LoVo (cell line): ENCODE data around the gene SOCS1.

ENCODE experiments used
- DNase-seq: peaks from one replicate; pipeline ENCODE4 v3.0.0-alpha.2; 2016; ENCODE audit warnings: low spot score

SOCS1 gene

DNA sequence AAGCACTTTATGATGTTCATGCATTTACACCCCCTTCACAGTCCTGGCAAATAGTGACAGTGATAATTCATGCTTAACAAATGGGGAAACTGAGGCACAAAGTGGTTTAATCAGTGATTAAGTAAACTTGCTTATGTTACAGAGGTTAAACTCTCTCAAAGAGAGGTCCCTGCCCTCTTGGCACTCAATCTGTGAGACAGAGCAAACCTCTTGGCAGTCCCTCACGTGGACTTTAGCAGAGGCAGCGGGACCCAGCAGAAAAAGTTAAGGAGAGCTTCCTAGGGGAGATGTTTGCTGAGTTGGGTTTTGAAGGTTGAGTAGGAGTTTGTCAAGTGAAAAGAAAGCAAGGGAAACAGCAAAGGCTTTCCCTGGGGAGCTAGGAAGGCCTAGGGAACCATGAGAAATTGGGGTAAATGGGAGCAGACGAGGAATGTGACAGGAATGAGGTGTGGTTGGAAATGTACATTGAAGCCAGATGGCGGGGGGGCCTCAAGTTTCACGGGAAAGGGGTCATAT, 10.7 kb downstream of the SOCS1 start:
- no peak for DNase-seq

DNA sequence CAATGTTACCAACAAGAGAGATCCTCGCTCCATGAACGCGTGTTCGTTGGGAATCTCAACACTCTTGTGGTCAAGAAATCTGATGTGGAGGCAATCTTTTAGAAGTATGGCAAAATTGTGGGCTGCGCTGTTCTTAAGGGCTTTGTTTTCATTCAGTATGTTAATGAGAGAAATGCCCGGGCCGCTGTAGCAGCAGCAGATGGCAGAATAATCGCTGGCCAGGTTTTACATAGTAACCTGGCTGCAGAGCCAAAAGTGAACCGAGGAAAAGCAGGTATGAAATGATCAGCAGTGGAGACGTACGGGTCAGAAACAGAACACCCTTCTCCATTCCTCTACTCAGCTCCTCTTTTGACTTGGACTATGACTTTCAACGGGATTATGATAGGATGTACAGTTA, 13.3 kb downstream of the SOCS1 start:
- DNase-seq: no peak

DNA sequence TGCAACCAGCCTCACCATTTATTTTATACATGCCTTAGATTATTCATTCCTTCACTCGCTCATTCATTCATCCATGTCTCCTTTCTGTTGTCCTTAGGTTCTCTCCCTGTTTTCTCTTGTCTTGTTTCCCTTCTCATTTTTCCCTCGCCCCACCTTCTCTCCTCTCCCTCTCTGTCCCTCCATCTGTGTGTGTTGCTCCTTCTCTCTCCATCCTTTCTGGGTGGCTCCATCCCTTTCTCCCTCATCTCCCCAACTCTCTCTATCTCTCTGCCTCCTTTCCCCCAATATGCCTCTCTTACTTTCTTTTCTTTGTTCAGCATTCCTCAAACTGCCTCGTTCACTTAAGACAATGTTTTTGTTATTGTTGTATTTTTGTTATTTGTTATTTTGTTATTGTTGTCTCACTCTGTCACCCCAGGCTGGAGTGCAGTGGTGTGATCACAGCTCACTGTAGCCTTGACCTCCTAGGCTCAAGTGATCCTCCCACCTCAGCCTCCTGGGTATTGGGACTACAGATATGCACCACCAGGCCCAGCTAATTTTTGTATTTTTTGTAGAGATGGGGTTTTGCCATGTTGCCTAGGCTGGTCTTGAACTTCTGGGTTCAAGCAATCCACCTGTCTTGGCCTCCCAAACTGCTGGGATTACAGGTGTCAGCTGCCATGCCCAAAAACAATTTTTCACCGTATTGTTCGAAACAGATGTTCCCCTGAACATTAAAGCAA, 14.4 kb downstream of the SOCS1 start:
- DNase-seq: no peak

DNA sequence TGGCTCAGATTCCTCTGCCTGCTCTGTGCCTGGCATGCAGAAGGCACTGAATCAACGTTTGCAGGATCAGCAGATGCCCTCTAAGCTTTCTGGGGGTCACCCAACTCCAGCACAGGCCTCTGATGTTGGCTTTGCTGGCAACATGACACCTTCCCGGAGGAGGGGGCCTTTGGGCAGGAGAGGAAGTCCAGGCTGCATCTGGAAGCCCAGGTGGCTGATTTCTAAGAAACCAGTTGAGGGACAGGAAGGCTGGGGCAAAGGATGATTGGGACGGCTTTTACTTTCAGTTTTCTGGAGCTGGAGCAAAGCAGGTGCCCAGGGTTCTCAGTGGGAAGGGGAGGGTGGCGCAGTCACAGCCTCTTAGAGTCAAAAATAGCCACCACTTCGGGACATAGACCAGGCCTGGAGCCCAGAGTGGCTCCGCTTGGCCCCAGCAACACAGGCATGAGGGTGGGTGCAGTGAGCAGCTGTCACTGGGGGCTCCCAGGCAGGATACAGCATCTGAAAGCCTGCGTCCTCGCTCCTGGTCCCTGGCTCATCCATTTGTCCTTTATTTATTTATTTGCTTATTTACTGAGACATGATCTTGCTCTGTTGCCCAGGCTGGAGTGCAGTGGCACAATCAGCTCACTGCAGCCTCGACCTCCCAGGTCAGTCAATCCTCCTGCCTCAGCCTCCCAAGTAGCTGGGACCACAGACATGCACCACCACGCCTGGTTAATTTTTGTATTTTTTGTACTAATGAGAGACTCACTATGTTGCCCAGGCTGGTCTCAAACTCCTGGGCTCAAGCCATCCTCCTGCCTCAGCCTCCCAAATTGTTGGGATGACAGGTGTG, 15.1 kb downstream of the SOCS1 start:
- DNase-seq: no peak

DNA sequence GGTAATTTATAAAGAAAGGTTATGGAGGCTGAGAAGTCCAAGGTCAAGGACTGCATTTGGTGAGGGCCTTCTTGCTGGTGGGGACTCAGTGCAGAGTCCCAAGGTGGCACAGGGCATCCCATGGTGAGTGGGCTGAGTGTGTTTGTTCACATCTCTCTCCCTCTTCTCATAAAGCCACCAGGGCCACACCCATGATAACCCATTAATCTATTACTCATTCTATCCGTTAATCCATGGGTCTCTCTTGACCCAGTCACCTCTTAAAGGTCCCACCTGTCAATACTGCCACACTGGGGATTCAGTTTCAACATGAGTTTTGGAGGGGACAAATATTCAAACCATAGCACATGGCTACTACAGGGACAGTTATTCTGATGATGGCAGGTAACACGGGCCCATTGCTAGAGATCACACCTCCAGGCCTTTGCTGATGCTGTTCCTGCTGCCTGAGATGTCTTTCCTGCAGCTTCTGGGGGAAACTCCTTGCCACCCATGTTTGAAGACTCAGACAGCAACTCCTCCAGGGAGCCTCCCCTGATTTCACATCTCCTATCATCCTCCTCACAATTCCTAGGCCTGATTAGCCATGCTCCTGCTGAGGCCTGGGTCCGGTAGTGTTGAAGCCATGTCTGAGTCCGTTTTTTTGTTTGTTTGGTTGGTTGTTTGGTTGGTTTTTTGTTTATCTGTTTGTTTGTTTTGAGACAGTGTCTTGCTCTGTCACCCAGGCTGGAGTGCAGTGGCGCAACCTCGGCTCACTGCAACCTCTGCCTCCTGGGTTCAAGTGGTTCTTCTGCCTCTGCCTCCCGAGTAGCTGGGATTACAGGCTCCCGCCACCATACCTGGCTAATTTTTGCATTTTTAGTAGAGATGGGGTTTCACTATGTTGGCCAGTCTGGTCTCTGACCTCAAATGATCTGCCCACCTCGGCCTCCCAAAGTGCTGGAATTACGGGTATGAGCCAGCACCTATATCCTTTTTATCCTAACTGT, 16.1 kb downstream of the SOCS1 start:
- no peak for DNase-seq

DNA sequence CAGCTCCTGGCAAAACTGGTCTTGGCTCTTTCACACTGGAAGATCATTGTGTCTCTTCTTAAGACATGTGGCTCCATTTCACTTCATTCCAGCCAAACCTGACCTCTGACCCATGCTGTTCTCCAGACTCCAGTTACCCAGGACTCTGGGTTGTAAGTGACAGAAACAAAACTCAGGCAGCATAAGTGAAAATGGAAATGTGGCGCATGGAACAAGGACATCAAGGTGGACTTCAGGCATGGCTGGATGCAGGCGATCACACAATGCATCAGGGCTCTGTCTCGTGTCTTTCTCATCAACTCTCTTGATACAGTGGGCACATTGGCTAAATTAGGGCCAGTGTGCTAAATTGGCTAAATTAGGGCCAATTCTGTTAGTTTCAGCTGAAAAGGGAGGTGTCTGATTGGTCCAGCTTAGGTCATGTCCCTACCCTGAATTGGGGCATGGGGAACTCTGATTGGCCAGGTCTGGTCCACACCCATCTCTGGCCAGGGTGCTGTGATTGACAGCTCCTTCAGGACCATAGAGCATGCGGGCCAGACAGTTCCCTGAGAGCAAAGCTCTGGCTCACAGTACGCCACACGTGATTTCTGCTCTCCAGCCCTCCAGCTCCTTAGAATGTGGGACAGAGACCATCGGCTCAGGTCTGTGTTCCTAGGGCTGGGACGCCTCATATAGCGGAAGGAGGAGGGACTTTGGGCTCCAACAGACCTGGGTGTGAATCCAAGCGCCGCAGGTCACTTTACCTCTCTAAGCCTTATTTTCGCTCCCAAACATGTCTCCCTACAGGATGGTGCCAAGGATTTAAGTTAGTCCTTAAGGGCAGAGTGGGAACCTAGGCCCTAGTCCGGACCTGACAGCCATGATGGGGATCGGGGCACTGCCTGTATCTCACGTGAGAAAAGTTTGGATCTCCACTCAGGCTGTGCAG, 17.5 kb downstream of the SOCS1 start:
- DNase-seq: no peak

DNA sequence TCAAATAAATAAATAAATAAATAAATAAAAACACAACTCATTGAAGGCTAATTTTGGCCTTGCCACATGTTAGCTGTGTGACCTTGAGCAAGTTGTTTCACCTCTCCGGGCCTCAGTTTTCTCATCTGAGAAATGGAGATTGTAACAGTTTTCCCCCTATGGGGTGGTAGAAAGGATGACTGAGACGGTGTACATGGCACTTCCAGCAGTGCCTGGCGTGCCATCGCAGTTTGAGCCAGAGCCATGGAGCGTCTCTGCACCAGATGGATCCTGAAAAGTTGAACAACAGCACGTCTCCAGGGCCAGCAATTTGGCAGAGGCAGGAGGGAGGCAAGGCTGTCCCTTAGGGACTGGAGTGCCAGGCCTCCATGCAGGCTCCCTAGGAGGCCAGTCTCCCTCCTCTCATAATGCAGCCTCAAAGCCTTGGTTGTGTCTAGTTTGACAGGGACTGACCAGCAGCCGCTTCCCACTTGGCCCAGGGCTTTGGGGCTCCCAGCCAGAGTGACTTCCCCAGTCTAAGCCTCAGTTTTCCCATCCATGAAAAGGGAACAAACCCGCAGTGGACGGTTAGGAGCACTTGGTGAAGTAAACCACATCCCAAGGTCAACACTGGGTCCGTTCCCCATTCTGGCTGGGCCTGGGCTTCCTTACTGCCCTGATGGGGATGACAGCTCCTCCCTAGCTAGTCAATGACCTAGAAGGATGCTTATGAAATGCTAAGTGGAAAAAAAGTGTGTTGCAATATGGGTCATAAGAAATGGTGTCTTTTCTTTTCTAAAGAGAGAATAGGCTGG, 19.3 kb downstream of the SOCS1 start:
- DNase-seq: no peak

DNA sequence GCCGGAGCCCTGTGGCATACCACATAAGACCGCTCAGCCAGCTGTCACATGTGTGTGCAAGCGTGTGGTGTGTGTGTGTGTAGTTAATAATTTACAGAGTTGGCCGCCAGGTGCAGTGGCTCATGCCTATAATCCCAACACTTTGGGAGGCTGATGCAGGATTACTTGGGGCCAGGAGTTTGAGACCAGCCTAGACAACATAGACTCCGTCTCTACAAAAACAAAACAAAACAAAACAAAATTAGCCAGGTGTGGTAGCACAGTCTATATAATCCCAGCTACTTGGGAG, 20.4 kb downstream of the SOCS1 start:
- no peak for DNase-seq

DNA sequence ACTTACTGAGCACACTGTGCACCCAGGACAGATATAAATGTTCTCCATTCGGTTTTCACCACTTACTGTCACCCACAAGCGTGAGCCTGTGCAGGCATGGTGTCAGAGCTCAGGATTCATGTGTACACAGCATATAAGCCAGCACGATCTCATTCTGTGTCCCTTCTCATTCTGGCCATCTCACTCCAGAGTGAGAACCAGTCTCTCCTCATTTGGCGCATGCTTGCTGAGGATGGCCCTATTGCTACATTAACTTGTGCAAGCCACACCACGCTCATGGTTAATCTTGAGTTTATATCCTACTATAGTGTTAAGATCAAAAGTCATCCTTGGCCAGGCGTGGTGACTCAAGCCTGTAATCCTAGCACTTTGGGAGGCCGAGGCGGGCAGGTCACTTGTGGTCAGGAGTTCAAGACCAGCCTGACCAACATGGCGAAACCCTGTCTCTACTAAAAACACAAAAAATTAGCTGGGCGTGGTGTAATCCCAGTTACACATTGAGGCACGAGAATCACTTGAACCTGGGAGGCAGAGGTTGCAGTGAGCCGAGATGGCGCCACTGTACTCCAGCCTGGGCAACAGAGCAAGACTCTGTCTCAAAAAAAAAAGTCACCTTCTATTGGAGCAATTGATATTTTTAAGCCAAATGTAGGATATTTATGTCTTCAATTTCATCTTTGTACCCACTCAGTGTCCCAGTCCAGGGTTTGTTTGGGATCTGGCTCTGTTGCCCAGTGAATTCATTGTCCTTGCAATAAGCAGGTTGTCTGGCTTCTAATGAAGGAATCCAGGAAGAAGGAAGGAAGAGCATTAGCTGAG, 20.9 kb downstream of the SOCS1 start:
- no peak for DNase-seq

DNA sequence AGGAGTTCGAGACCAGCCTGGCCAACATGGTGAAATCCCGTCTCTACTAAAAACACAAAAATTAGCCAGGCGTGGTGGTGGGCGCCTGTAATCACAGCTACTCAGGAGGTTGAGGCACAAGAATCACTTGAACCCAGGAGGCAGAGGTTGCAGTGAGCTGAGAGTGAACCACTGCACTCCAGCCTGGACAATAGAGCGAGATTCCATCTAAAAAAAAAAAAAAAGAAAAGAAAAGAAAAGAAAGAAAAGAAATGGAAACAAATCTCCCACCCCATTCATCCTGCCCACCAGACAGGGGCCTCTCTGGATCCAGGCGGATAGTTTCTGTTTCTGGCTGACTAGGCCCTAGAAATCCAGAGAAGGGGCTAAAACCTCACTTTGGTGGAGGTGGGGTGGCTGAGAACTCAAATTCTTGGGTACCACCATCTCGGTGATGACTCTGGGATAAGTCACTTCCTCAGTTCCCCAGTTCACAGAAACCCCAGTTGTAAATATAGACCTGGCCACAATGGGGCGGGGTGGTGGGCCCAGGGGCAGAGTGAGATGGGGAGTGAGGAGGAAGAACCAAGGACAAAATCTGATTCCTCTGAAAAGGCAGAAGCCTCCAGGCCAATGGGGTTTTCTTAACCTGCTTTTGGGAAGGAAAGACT, 22.2 kb downstream of the SOCS1 start:
- DNase-seq: no peak

DNA sequence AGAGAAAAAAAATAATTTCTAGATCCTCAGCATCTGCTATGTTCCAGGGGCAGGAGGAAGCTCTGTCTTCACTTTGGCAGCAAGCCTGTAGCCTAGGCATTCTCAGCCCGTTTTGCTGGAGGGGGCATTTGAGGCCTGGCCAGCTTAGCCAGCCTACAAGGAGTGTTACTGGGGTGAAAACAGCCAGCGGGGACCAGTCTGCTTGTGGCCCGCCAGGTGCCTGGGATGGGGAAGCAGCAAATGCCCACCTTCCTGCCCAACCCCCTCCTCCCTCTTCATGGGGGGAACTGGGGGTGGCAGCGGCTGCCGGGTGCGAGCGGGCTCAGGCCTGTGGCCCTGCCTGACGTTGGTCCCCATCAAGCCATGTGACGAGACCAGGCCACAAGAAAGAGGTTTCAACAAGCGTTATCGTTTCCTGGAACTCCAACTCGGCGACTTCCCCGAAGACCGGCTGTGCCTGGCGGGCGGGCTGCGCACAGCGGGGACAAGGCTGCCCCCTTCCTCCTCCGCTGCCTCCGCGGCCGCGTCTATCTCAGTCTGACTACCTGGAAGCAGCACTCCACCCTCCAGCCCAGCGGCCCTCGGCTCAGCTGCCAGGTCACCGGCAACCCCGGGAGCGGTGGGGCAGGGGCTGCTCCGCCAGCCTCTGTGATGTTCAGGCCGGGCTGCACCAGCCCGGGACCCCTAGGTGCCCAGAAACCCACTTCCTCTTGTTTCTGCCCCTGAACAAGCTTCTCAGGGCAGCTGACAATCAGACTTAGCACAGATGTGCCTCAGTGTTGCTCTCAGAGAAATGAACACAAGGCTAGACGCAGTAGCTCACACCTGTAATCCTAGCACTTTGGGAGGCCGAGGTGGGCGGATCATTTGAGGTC, 22.9 kb downstream of the SOCS1 start:
- no peak for DNase-seq

DNA sequence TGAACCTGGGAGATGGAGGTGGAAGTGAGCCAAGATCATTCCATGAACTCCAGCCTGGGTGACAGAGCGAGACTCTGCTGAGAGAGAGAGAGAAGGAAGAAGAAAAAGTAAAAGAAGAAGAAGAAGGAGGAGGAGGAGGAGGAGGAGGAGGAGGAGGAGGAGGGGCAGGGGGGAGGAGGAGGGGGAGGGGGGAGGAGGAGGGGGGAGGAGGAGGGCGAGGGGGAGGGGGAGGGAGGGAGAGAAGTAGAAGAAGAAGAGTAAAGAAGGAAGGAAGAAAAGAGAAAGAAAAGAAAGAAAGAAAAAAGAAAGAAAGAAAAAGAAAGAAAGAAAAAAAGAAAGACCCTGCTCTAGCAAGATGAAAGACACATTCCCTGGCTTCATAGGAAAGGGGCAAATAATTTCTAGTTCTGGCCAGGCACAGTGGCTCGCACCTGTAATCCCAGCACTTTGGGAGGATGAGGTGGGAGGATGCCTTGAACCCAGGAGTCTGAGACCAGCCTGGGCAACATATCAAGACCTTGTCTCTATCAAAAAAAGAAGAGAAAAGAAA, 23.6 kb downstream of the SOCS1 start:
- DNase-seq: no peak

DNA sequence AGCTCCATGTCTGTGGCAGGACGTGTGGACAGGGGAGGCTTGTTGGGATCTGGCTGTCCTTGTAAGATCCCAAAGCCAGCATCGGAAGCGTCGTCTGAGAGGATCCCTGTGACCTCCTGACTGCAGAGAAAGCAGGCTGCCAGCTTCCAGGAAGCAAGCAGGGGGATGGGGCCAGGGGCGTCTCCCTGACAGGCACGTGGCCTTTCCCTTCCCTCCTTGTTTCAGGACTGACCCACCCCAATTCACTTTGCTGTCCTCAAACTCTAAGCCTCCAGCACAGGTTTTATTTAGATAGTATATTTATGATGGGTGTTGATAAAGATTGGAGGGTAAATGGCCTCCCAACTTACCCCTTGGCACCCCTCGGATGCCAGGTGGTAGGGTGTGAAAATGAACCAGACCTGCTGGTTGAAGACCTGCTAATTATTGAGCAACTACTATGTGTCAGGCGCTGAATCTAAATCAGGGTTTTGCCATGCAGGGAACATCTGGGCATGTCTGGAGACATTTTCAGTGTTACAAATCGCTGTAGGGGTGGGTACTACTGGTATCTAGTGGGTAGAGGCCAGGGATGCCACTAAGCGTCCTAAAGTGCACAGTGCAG, 24.5 kb downstream of the SOCS1 start:
- DNase-seq: no peak

DNA sequence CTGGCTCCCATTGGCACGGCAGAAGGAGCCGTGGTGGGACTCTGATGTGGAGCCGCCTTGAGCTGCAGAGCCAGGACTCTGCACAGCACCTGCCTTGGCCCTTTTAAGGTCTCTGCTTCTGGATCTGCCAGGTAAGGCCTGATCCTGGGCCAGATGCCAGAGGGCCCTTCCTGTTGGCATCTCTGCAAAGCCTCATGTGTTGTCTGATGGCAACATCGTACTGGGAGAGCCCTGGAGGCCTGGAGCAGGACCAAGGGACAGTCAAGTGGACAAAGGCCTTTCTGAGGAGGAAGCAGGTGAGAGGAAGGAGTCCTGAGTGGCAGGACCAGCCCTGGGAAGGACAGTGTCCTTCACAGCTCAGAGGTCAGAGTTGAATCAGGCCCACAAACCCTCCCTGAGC, 26.1 kb downstream of the SOCS1 start:
- DNase-seq: no peak

DNA sequence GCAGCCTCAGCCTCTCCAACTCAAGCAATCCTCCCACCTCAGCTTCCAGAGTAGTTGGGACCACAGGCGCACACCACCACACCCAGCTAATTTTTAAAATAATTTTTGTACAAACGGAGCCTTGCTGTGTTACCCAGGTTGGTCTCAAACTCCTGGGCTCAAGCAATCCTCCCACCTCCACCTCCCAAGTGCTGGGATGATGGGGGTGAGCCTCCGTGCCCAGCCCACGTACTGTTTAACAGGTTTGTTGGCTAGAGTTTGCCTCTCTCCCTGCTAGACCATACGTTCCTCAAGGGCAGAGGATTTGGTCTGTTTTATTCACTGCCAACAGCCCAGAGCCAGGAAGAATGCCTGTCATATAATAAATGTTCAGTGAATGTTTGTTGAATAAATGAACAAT, 26.6 kb downstream of the SOCS1 start:
- no peak for DNase-seq

DNA sequence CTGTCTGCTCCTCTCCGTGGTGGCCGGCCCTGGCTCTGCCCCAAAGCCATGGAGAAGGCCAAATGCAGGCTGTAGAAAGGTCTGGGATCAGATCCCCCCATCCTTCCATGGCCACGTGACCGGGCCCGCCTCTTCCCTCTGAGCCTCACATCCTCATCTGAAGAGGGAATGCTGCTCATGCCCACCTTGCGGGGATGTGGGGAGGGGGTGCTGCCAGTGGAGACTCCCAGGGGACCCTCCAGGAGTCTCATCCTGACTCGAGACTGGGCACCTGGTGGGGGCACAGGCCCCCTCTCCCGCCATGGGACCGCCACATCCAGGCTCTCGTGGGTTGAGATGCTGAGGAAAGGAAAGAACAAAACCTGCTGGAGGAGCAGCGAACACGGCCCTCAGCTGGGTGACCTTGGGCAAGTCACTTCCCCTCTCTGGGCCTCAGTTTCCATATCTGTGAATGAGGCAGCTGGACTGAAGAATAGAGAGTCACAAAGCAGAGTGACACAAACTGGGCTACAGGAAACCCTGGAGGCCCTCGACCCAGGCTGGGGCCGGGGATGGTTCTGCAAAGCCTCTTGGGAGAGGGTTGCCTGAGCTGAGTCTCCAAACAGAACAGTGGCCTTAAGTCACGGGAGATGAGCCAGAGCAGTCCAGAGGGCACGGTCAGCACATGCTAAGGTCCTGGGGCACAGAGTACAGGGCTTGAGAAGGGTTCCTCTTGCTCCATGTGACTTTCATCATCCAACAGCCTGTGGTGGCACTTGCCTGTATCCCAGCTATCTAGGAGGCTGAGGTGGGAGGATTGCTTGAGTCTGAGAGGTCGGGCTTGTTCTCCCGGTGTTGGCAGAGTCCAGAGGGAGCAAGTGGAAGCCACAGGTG, 30.1 kb downstream of the SOCS1 start:
- no peak for DNase-seq
